GM21423 (cell line): ENCODE data around the gene MYO7B.

Experiments
- ATAC-seq: cut with Tn5 transposase; IDR thresholded peaks from one replicate; pipeline ENCODE4 v1.9.1; 2021; ENCODE audit warnings: mild to moderate bottlenecking, moderate library complexity; ENCODE audit not compliant: unreplicated experiment

MYO7B gene

GRCh38 chr2:127535422-127535901 is at the start of gene MYO7B:
MYO7B (plus strand) TSS chr2:127535683; CDS start chr2:127559723, 24,040 bp downstream.
- no peak for ATAC-seq

GRCh38 chr2:127485694-127486071 is 49.8 kb upstream of the MYO7B start:
- no peak for ATAC-seq

GRCh38 chr2:127486247-127487058 is 49.0 kb upstream of the MYO7B start:
- ATAC-seq = no peak

- ATAC-seq = no peak
Observed at GRCh38 chr2:127490283-127490682, 45.2 kb upstream of the MYO7B start.

GRCh38 chr2:127498386-127498785 is 37.1 kb upstream of the MYO7B start:
- no peak for ATAC-seq

- no peak for ATAC-seq
Observed at GRCh38 chr2:127503491-127503890, 32.0 kb upstream of the MYO7B start.

- ATAC-seq = no peak
Observed at GRCh38 chr2:127504552-127505430, 30.7 kb upstream of the MYO7B start.

GRCh38 chr2:127506510-127506909 is 29.0 kb upstream of the MYO7B start:
- no peak for ATAC-seq

GRCh38 chr2:127508023-127508630 is 27.4 kb upstream of the MYO7B start:
- no peak for ATAC-seq

- ATAC-seq = peak; percentile 63
Observed at GRCh38 chr2:127508631-127509034, 26.9 kb upstream of the MYO7B start.

GRCh38 chr2:127510073-127510472 is 25.4 kb upstream of the MYO7B start:
- ATAC-seq = no peak

GRCh38 chr2:127511090-127511695 is 24.3 kb upstream of the MYO7B start:
- ATAC-seq = no peak

- no peak for ATAC-seq
Observed at GRCh38 chr2:127511917-127512316, 23.6 kb upstream of the MYO7B start.

- no peak for ATAC-seq
Observed at GRCh38 chr2:127512362-127512761, 23.1 kb upstream of the MYO7B start.

- no peak for ATAC-seq
Observed at GRCh38 chr2:127514076-127514475, 21.4 kb upstream of the MYO7B start.

GRCh38 chr2:127514485-127514884 is 21.0 kb upstream of the MYO7B start:
- no peak for ATAC-seq

- ATAC-seq = no peak
Observed at GRCh38 chr2:127515383-127515915, 20.0 kb upstream of the MYO7B start.

- no peak for ATAC-seq
Observed at GRCh38 chr2:127516041-127516762, 19.3 kb upstream of the MYO7B start.

GRCh38 chr2:127517465-127517864 is 18.0 kb upstream of the MYO7B start:
- ATAC-seq = no peak

GRCh38 chr2:127520424-127520823 is 15.1 kb upstream of the MYO7B start:
- no peak for ATAC-seq
